ENCODE measurements around the gene NR2C2AP.

GRCh38 chr19:19234220-19234816, 31.1 kb upstream of the NR2C2AP start:
- TF ChIP-seq, protein P1, sequence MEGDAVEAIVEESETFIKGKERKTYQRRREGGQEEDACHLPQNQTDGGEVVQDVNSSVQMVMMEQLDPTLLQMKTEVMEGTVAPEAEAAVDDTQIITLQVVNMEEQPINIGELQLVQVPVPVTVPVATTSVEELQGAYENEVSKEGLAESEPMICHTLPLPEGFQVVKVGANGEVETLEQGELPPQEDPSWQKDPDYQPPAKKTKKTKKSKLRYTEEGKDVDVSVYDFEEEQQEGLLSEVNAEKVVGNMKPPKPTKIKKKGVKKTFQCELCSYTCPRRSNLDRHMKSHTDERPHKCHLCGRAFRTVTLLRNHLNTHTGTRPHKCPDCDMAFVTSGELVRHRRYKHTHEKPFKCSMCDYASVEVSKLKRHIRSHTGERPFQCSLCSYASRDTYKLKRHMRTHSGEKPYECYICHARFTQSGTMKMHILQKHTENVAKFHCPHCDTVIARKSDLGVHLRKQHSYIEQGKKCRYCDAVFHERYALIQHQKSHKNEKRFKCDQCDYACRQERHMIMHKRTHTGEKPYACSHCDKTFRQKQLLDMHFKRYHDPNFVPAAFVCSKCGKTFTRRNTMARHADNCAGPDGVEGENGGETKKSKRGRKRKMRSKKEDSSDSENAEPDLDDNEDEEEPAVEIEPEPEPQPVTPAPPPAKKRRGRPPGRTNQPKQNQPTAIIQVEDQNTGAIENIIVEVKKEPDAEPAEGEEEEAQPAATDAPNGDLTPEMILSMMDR (IDR thresholded peaks at IDR 0.05) = no peak
- TF ChIP-seq ZFX (IDR thresholded peaks at IDR 0.05; ENCODE audit: borderline replicate concordance) = no peak
